HG02588 (cell line): ENCODE results near the gene XYLT1.

Experiments
- ATAC-seq: cut with Tn5 transposase; IDR thresholded peaks from one replicate; pipeline ENCODE4 v1.9.1; 2021; ENCODE audit warnings: mild to moderate bottlenecking, moderate library complexity; ENCODE audit not compliant: unreplicated experiment

The XYLT1 gene

DNA sequence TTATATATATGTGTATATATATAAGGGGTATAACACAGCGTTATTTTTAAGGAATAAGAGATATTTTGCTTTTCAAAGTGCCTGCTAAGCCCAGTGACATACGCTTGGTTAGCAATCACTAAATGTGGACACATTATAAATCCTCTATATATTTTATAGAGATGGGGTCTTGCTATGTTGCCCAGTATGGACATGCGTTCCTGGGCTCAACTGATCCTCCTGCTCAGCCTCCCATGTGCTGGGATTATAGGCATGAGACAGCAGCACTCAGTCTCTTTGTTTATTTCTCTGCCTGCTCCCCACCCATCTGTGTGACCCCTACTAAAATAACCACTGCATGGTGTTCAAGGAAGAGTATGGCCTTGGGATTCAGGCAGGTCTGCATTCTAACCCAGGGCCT is 63.4 kb downstream of the XYLT1 start:
- no peak for ATAC-seq

DNA sequence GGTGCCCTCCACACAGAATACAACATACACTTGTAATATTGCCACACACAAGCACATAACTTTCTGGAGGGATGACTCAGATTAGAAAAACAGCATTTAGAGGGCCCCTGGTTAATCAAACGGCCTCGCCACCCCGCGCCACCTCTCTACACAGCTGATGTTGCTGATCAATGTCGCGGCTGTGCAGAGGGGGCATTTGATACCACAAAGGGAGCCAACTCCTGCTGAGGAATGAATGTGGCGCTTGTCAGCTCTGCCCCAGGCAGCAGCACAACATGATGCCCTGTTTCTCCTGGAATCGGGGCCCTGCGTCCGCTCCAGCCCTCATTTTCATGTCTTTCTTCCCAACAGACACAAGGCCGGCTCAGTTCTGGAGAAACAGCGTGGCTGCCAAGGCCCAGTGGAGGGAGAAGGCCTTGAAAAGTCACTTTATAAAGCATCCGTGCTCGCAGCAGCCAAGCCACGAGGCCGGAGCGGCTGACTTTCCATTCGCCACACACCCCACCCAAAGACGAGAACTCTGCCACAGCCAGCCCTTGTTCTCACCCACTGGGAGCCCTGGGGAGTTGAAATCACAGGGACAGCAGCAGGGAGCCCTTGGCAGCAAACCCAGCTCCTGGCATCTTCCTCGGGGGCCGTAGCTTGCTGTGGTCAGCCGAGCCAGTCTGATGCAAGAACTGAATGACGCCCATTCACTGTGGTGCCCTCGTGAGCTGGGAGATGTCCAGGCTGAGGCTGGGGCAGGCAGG is 65.6 kb downstream of the XYLT1 start:
- no peak for ATAC-seq

DNA sequence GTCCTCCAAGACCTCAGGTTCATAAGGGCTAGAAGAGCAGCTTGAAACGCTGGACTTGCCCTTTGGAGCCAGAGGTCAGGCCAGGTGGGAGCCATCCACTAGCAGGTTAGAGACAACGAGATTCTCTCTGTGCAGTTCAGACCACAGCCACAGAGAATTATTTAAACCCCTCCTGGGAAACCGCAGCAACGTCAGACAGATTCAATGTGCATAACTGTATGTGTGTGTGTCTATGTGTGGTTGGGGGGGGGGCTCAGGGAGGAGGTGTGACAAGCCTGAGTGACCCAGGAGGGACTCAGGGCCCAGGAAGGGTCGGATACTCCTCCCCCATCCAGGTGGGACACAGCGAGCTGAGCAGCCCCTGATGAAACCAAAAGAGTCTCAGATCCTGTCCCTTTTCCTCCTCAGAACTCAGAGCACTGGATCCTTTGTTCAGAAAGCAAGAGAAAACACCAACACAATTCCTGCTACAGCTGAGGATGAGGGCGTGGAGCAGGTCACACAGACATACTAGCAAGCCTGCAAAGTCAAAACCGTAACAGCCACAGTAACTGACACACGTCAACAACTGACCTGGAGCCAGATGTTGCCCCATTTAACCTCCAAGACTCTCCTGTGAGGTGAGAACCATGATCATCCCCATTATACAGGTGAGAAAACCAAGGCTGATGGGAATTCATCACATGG is 66.8 kb downstream of the XYLT1 start:
- ATAC-seq: no peak

DNA sequence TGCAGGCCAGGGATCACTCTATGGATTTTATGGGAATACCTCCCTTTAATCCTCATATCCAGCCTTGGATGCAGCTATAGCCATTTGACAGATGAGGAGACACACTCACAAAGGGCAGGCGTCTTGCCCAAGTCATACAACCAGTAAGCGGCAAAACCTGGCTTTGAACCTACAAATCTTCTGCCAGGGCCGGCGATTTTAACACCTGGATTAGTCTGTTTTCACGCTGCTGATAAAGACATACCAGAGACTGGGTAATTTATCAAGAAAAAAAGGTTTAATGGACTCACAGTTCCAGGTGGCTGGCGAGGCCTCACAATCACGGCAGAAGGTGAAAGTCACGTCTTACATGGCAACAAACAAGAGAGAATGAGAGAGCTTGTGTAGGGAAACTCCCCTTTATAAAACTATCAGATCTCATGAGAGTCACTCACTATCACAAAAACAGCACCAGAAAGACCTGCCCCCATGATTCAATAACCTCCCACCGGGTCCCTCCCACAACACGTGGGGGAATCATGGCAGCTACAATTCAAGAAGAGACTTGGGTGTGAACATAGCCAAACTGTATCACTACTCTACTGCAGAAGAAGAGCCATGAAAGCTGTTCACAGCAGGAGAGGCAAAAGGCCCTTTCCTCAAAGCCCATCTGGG is 67.5 kb downstream of the XYLT1 start:
- no peak for ATAC-seq

DNA sequence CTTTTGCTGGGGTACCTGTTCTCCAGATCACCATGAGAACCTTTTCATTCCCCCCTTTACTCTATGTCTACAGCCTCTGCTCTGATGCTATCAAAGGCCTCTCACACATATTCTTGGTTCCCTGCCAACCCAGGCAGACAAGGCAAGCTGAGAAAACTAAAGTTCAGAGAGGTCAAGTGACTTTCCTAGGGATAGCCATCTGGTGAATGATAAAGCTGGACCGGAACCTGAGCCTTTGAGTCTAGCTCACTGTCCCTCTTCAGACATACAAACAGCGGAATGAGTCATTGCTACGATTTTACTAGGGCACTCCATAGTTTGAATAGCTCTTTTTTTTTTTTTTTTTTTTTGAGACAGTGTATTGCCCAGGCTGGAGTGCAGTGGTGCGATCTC is 73.3 kb downstream of the XYLT1 start:
- no peak for ATAC-seq

DNA sequence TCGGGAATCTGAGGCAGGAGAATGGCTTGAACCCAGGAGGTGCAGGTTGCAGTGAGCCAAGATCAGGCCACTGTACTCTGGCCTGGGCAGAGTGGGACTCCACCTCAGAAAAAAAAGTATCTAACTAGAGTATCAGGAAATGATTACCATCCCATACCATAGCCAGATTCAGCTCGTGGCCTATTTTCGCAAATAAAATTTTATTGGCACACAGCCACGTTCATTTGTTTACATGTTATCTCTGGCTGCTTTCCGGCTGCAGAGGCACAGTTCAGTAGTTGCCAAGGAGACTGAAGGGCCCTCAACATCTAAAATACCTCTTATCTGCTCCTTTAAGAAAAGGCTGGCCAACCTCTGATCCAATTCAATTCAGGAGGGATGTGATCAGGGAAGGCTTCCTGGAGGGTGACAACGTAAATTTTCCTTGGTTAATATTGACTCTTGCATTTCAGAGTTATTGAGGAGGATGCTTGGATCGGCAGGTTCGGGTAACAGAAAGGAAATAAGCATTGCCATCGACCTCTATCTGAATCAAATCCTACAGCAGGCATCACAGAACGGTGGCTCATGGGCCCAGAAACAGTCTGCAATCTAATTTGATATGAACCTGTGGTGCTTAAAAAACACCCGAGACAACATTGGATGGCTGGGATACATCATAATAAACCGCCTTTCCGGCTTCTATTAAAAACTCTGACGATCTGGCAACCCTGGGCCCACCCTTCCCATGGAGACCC is 73.8 kb downstream of the XYLT1 start:
- no peak for ATAC-seq

GRCh38 chr16:17395849-17396480 is 74.8 kb downstream of the XYLT1 start:
- no peak for ATAC-seq

DNA sequence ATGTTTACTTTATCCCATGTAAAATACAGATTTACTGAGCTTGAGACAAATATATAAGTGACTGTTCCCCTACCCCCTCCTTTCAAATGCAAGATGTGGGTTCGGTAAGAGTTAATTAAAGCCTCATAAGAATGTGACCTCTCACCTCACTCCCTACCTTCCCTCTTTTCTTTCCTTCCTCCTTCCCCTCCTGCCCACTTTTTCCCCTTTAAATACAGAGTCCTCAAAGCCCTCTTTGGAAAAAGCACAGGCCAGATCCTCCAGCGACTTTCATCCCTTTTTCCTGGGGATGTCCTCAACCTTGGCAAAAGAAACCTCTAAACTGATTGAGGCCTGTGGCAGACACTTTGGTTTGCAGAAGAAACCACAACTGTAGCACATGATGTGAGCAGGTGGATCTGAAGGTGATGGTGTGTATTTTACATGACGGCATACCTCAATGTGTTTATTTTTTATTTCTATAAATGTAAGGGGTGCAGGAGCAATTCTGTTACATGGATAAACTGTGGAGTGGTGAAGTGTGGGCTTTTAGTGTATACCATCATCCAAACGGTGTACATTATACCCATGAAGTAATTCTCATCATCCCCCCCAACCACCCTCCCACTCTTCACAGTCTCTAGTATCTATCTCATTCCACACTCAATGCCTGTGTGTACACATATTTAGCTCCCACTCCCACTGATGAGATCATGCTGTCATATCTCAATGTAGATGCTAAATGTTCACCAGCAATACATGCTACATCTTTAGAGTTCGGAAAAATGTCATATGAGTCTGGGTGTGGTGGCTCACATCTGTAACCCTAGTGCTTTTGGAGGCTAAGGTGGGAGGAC is 77.7 kb downstream of the XYLT1 start:
- ATAC-seq: no peak

GRCh38 chr16:17392127-17392856 is 78.5 kb downstream of the XYLT1 start:
- no peak for ATAC-seq

GRCh38 chr16:17391715-17392114 is 79.0 kb downstream of the XYLT1 start:
- ATAC-seq: no peak

GRCh38 chr16:17389384-17389783 is 81.4 kb downstream of the XYLT1 start:
- no peak for ATAC-seq

- ATAC-seq: no peak
Observed at GRCh38 chr16:17387256-17387655, 83.5 kb downstream of the XYLT1 start.

- ATAC-seq: no peak
Observed at GRCh38 chr16:17386229-17386628, 84.5 kb downstream of the XYLT1 start.

DNA sequence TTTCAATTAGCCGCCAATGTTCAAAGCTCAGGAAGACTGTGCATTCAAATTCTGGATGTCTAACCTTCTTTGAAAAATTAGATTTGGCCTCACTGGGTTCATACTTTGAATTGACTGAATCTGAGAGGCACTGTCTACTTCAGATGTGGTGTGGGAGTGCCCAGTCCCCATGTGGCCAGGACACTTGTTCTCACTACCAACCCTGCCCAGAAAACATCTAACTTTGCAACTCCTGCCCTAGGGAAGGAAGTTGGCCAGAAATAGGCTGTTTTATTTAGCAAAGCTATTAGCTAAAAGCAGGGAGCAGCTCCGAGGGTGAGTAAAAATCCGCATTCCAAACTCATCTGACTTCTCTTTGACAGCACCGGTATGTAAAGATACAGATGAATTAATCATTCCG is 86.3 kb downstream of the XYLT1 start:
- no peak for ATAC-seq

- ATAC-seq: no peak
Observed at GRCh38 chr16:17382949-17383863, 87.6 kb downstream of the XYLT1 start.

DNA sequence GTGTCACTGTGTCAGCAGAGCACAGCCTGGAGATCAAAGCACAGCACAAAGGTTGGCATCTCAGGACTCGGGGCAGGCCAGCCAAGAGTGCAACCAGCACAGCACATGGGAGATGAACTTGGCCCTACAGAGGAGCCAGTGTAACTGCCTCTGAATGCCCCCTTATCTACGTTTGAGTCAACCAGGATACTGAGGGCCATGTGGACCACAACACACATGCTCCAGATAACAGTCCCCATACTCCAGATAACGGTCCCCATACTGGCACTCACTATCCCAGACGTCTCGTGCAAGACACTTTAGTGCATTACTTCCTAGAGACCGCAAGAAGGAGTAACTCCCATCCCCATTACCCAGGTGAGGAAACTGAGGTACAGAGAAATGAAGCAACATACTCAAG is 88.2 kb downstream of the XYLT1 start:
- no peak for ATAC-seq

DNA sequence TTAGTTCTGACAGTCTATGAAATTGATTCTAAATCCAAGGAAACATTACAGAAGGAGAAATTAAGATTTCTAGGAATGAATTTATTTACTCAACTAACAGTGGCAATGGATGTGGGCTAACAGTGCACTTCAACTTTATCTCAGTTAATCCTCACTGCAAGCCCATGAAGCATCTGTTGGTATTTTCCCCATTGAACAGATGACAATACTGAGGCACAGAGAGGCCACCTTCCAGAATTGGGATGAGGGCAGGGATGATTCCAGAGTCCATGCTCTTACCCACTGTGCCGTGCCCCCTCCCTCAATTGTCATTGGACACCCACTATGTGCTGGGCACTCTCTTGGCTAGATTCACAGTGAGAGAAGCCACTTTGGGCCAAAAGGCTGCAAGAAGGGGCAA is 89.0 kb downstream of the XYLT1 start:
- ATAC-seq: no peak

DNA sequence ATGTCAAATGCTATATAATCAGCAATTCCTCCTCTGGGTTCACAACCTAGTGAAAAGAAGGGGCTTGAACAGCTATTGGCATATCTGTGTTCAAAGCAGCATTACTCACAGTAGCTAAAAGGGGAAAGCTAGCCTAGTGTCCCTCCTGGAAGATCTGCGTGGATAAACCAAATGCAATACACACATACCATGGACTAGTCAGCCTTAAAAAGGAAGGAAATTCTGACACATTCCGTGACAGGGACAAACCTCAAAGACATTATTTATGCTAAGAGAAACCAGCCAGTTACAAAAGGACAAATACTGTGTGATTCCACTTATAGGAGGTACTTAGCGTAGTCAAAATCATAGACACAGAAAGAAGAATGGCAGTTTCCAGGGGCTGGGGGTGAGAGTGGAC is 90.1 kb downstream of the XYLT1 start:
- no peak for ATAC-seq
